Brain microvascular endothelial cell (primary cell): ENCODE results near the gene MAT1A.
"Not testable (repeated sequence)": the region's sequence is repeated elsewhere in the genome, so short reads cannot be mapped to it uniquely, and the experiment has no call there.

Experiments
- DNase-seq: peaks from one replicate; pipeline ENCODE4 v3.0.0-alpha.2; 2020
- H3K27ac ChIP-seq: fragments of 250-450 bp; sonication (Bioruptor Pico); 2 replicates; pipeline ENCODE4 v1.5.1; 2020; ENCODE audit warnings: mild to moderate bottlenecking, moderate library complexity
- H3K27me3 ChIP-seq: fragments of 250-450 bp; sonication (Bioruptor Pico); replicated peaks from 2 replicates; pipeline ENCODE4 v1.5.1; 2020; ENCODE audit warnings: mild to moderate bottlenecking
- H3K36me3 ChIP-seq: fragments of 250-450 bp; sonication (Bioruptor Pico); replicated peaks from 2 replicates; pipeline ENCODE4 v1.5.1; 2020; ENCODE audit warnings: mild to moderate bottlenecking
- H3K4me3 ChIP-seq: 2 replicates; pipeline ENCODE4 v1.5.1; 2011; ENCODE audit warnings: low read depth, mild to moderate bottlenecking, control low read depth, low read length, moderate library complexity
- in situ Hi-C: cut with HindIII; loops from 2 replicates; pipeline ENCODE4 v1.10.0; 2017; ENCODE audit warnings: low sequenced_read_pairs, low pct_ligation_motif_present
- TF ChIP-seq, protein P1 (sequence below): IDR thresholded peaks from 2 replicates; pipeline ENCODE4 v1.5.1; 2011; ENCODE audit warnings: low read depth, mild to moderate bottlenecking, moderate library complexity, low read length, control low read depth, inconsistent platforms; ENCODE audit errors: missing control alignments

MAT1A gene

GRCh38 chr10:80319318-80319717 is 29.9 kb upstream of the MAT1A start:
- Histone ChIP-seq H3K4me3 (no peak overlapping the region), H3K27me3 (no peaks in the 10 kb centered on the region), H3K27ac (no peak overlapping the region), H3K36me3 (no peaks in the 10 kb centered on the region)
- TF ChIP-seq, protein P1, sequence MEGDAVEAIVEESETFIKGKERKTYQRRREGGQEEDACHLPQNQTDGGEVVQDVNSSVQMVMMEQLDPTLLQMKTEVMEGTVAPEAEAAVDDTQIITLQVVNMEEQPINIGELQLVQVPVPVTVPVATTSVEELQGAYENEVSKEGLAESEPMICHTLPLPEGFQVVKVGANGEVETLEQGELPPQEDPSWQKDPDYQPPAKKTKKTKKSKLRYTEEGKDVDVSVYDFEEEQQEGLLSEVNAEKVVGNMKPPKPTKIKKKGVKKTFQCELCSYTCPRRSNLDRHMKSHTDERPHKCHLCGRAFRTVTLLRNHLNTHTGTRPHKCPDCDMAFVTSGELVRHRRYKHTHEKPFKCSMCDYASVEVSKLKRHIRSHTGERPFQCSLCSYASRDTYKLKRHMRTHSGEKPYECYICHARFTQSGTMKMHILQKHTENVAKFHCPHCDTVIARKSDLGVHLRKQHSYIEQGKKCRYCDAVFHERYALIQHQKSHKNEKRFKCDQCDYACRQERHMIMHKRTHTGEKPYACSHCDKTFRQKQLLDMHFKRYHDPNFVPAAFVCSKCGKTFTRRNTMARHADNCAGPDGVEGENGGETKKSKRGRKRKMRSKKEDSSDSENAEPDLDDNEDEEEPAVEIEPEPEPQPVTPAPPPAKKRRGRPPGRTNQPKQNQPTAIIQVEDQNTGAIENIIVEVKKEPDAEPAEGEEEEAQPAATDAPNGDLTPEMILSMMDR: no peak
- no peak for DNase-seq
- in situ Hi-C loops: no loop called here

DNA sequence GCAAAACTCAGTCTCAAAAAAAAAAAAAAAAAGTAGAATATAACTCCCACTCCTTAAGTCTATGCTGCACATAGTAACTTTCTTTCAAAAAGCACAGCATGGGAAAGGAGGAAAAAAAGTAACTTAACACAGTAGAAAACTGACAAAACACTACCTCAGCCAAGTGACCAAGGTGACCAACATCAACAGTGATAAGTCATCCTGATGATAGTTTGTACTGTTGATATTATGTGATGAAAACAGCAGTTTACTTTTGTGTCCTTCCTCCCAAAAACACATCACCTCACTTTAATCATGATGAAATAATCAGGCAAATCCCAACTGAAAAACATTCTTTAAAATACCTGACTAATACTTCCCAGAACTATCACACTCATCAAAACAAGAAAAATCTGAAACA is 29.3 kb upstream of the MAT1A start:
- Histone ChIP-seq H3K27ac (no peak overlapping the region), H3K36me3 (no peaks in the 10 kb centered on the region), H3K4me3 (no peak overlapping the region), H3K27me3 (no peaks in the 10 kb centered on the region)
- in situ Hi-C loops: no loop called here
- TF ChIP-seq, protein P1: no peak
- DNase-seq: no peak

DNA sequence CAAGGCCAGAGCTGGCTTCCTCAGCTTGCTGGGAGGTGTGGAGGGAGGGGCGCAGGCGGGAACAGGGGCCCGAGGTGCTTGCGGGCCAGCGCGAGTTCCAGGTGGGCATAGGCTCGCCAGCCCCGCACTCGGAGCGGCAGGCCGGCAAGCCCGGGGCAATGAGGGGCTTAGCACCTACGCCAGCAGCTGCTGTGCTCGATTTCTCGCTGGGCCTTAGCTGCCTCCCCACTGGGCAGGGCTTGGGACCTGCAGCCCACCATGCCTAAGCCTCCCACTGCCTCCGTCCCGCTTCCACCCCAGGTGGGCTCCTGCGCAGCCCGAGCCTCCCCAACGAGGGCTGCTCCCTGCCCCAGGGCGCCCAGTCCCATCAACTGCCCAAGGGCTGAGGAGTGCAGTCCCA is 25.9 kb upstream of the MAT1A start:
- Histone ChIP-seq H3K36me3 (no peaks in the 10 kb centered on the region), H3K4me3 (no peak overlapping the region), H3K27ac (no peak overlapping the region), H3K27me3 (no peaks in the 10 kb centered on the region)
- no peak for DNase-seq
- in situ Hi-C loops: no loop called here
- TF ChIP-seq, protein P1: no peak

GRCh38 chr10:80313523-80313922 is 24.1 kb upstream of the MAT1A start:
- no peak for DNase-seq
- TF ChIP-seq, protein P1: no peak
- in situ Hi-C loops: no loop called here
- Histone ChIP-seq H3K27ac (no peak overlapping the region), H3K4me3 (no peak overlapping the region), H3K27me3 (no peaks in the 10 kb centered on the region), H3K36me3 (no peaks in the 10 kb centered on the region)

- H3K27ac ChIP-seq, H3K27me3 ChIP-seq, DNase-seq, H3K4me3 ChIP-seq, H3K36me3 ChIP-seq, in situ Hi-C loops: not testable (repeated sequence)
Measured at GRCh38 chr10:80305989-80306388, 16.5 kb upstream of the MAT1A start.

DNA sequence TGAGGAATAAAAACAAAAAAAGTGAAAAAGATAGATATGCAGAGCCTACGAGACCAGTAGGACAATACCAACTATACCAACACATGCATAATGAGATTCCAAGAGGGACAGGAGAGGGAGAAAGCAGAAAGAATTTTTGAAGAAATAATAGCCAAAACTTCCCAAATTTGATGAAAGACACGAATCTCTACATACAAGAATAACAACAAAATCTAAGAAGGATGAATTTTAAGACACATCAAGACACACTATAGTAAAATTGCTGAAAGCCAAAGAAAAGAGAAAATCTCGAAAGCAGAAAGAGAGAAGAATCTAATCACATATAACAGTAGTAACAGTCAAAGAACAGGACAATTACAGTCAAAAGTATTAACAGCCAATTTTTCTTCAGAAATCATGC is 7.5 kb upstream of the MAT1A start:
- no peaks in the 10 kb centered on the region for H3K27me3 ChIP-seq
- TF ChIP-seq, protein P1: no peak
- no peak overlapping the region for H3K4me3 ChIP-seq
- H3K27ac ChIP-seq: no peak overlapping the region
- H3K36me3 ChIP-seq: no peaks in the 10 kb centered on the region
- no peak for DNase-seq
- in situ Hi-C loops: no loop called here
